SK-N-SH treated with all-trans-retinoic acid at 6 μM for 48 hours (cell line): ENCODE data around the gene VRK2.

Experiments used
- ARNTL ChIP-seq: fragments of 450-650 bp; formaldehyde crosslinking; IDR thresholded peaks from 2 replicates; pipeline ENCODE4 v1.5.0; 2020; ENCODE audit warnings: low read depth, mild to moderate bottlenecking, moderate library complexity, borderline replicate concordance
- ESRRG ChIP-seq: fragments of 250-450 bp; sonication (Bioruptor Pico); IDR thresholded peaks from 2 replicates; pipeline ENCODE4 v1.6.1; 2021; ENCODE audit warnings: mild to moderate bottlenecking
- GLIS3 ChIP-seq: fragments of 250-450 bp; sonication (Bioruptor Pico); IDR thresholded peaks from 2 replicates; pipeline ENCODE4 v1.5.0; 2020; ENCODE audit warnings: mild to moderate bottlenecking, moderate library complexity
- ISL1 ChIP-seq: fragments of 250-450 bp; sonication (Bioruptor Pico); IDR thresholded peaks from 2 replicates; pipeline ENCODE4 v2.1.2; 2022; ENCODE audit warnings: mild to moderate bottlenecking, moderate library complexity
- PPARA ChIP-seq: fragments of 250-450 bp; sonication (Bioruptor Pico); IDR thresholded peaks from 2 replicates; pipeline ENCODE4 v1.5.0; 2020; ENCODE audit warnings: mild to moderate bottlenecking, borderline replicate concordance
- ZFP3 ChIP-seq: fragments of 250-450 bp; sonication (Bioruptor Pico); IDR thresholded peaks from 2 replicates; pipeline ENCODE4 v1.5.0; 2020; ENCODE audit warnings: mild to moderate bottlenecking, moderate library complexity
- ZFP30 ChIP-seq: fragments of 450-650 bp; formaldehyde crosslinking; IDR thresholded peaks from 2 replicates; pipeline ENCODE4 v1.5.0; 2022; ENCODE audit warnings: mild to moderate bottlenecking, moderate library complexity
- TF ChIP-seq, protein P1 (sequence below): fragments of 250-450 bp; sonication (Bioruptor Pico); IDR thresholded peaks from 2 replicates; pipeline ENCODE4 v1.5.1; 2020; ENCODE audit warnings: low read depth, mild to moderate bottlenecking, moderate library complexity
- TF ChIP-seq, protein P2 (sequence below): fragments of 250-450 bp; sonication (Bioruptor Pico); IDR thresholded peaks from 2 replicates; pipeline ENCODE4 v1.5.1; 2021; ENCODE audit warnings: mild to moderate bottlenecking, moderate library complexity
- TF ChIP-seq, protein P3 (sequence below): fragments of 250-450 bp; sonication (Bioruptor Pico); IDR thresholded peaks from 2 replicates; pipeline ENCODE4 v1.8.0; 2020; ENCODE audit warnings: mild to moderate bottlenecking, moderate library complexity, borderline replicate concordance

DNA sequence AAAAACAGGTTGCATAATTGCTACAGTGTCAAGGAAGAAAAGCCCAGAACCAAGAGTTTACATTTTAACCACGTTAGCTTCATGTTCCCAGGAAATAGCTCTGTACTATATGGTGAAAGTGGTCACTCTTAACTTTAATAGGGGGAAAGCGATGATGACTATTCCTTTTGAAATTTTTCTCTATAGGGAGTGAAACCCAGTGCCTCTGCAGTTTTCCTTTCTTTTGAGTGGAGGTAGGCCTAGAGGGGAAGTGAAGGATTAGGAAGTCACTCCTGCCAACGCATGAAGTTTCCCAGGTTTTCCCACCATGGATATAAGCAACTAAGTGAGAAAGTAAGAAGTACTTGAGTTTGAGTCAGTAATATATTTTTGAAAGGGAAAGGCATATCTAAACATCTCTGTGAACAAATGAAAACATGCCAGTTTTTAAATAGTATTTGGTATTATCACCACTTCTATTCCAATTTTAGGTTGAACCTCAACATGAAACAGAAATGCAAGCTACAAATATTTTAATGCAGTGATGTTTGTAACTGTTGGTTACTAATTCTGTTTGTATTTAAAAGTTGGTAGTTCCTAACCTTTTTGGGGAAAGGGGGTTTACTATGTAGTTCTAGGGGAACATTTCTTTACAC lies 91.9 kb downstream of the VRK2 start:
- TF ChIP-seq, protein P1, sequence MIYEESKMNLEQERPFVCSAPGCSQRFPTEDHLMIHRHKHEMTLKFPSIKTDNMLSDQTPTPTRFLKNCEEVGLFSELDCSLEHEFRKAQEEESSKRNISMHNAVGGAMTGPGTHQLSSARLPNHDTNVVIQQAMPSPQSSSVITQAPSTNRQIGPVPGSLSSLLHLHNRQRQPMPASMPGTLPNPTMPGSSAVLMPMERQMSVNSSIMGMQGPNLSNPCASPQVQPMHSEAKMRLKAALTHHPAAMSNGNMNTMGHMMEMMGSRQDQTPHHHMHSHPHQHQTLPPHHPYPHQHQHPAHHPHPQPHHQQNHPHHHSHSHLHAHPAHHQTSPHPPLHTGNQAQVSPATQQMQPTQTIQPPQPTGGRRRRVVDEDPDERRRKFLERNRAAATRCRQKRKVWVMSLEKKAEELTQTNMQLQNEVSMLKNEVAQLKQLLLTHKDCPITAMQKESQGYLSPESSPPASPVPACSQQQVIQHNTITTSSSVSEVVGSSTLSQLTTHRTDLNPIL (CRISPR knock-in tag), result no peak
- TF ChIP-seq ESRRG (CRISPR knock-in tag), result no peak
- TF ChIP-seq, protein P2, sequence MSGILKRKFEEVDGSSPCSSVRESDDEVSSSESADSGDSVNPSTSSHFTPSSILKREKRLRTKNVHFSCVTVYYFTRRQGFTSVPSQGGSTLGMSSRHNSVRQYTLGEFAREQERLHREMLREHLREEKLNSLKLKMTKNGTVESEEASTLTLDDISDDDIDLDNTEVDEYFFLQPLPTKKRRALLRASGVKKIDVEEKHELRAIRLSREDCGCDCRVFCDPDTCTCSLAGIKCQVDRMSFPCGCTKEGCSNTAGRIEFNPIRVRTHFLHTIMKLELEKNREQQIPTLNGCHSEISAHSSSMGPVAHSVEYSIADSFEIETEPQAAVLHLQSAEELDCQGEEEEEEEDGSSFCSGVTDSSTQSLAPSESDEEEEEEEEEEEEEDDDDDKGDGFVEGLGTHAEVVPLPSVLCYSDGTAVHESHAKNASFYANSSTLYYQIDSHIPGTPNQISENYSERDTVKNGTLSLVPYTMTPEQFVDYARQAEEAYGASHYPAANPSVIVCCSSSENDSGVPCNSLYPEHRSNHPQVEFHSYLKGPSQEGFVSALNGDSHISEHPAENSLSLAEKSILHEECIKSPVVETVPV, result no peak
- TF ChIP-seq ISL1 (CRISPR knock-in tag), result no peak
- TF ChIP-seq ZFP3 (CRISPR knock-in tag), result no peak
- no peak for TF ChIP-seq PPARA
- no peak for TF ChIP-seq GLIS3 (CRISPR knock-in tag)
- TF ChIP-seq ARNTL, result no peak
- no peak for TF ChIP-seq ZFP30 (CRISPR knock-in tag)
- TF ChIP-seq, protein P3, sequence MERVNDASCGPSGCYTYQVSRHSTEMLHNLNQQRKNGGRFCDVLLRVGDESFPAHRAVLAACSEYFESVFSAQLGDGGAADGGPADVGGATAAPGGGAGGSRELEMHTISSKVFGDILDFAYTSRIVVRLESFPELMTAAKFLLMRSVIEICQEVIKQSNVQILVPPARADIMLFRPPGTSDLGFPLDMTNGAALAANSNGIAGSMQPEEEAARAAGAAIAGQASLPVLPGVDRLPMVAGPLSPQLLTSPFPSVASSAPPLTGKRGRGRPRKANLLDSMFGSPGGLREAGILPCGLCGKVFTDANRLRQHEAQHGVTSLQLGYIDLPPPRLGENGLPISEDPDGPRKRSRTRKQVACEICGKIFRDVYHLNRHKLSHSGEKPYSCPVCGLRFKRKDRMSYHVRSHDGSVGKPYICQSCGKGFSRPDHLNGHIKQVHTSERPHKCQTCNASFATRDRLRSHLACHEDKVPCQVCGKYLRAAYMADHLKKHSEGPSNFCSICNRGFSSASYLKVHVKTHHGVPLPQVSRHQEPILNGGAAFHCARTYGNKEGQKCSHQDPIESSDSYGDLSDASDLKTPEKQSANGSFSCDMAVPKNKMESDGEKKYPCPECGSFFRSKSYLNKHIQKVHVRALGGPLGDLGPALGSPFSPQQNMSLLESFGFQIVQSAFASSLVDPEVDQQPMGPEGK (CRISPR knock-in tag), result no peak
